NT2/D1 (cell line): ENCODE data around the gene PLPPR2.

Experiments used
- YY1 ChIP-seq: IDR thresholded peaks from 2 replicates; pipeline ENCODE4 v1.6.1; 2011; ENCODE audit not compliant: insufficient read length, insufficient read depth
- ZNF274 ChIP-seq: IDR thresholded peaks from 2 replicates; pipeline ENCODE4 v1.6.1; 2011; ENCODE audit warnings: mild to moderate bottlenecking, low read depth, low read length

DNA sequence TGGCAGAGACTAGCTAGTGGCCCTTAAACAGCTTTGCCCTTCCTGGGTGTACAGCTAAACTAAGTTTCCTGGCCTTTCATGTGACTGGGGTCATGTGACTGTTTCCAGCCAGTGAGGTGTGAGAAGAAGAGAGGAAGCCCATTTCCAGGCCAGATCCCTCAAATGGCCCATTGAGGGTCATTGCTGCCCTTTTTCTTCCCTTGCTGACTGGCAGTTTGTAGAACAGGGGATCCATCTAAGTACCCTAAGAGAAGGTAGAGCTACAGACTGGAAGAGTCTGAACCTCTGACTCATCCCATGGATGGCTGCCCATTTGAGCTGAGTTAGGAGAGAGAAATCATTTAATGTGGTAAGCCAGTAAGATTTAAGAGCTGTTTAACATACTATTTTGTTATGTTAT is 22.0 kb downstream of the PLPPR2 start:
- TF ChIP-seq ZNF274 = no peak
- no peak for TF ChIP-seq YY1
